SIG-M5 treated with dmso at 0.1 percent for 504 hours (cell line): Measurements from ENCODE around the gene GPATCH2L.

Experiments used
- DNase-seq: peaks from one replicate; lab custom pipeline; 2025; ENCODE audit not compliant: unreplicated experiment; lab: John Stamatoyannopoulos, UW

GPATCH2L gene

GRCh38 chr14:76195003-76195402 is 43.3 kb downstream of the GPATCH2L start:
- no peak for DNase-seq

GRCh38 chr14:76196980-76197695 is 45.4 kb downstream of the GPATCH2L start:
- DNase-seq, result no peak

GRCh38 chr14:76201162-76201561 is 49.4 kb downstream of the GPATCH2L start:
- no peak for DNase-seq

- no peak for DNase-seq
Measured at GRCh38 chr14:76203086-76204001, 51.6 kb downstream of the GPATCH2L start.

GRCh38 chr14:76204461-76205230 is 52.9 kb downstream of the GPATCH2L start:
- DNase-seq, result no peak

GRCh38 chr14:76205708-76206107 is 54.0 kb downstream of the GPATCH2L start:
- DNase-seq, result no peak

GRCh38 chr14:76208340-76208739 is 56.6 kb downstream of the GPATCH2L start:
- DNase-seq, result no peak

- DNase-seq, result no peak
Measured at GRCh38 chr14:76212242-76212641, 60.5 kb downstream of the GPATCH2L start.

GRCh38 chr14:76217179-76217578 is 65.5 kb downstream of the GPATCH2L start:
- no peak for DNase-seq

- DNase-seq, result no peak
Measured at GRCh38 chr14:76218662-76219061, 66.9 kb downstream of the GPATCH2L start.

- no peak for DNase-seq
Measured at GRCh38 chr14:76219873-76220272, 68.2 kb downstream of the GPATCH2L start.

GRCh38 chr14:76227450-76228050 is 75.8 kb downstream of the GPATCH2L start:
- peak; percentile 27 for DNase-seq

- DNase-seq, result no peak
Measured at GRCh38 chr14:76228138-76228537, 76.4 kb downstream of the GPATCH2L start.

GRCh38 chr14:76232800-76233199 is 81.1 kb downstream of the GPATCH2L start:
- DNase-seq, result no peak

- DNase-seq, result no peak
Measured at GRCh38 chr14:76235628-76236027, 83.9 kb downstream of the GPATCH2L start.

GRCh38 chr14:76236172-76237130 is 84.7 kb downstream of the GPATCH2L start:
- DNase-seq, result no peak

GRCh38 chr14:76237349-76237990 is 85.7 kb downstream of the GPATCH2L start:
- DNase-seq, result no peak

GRCh38 chr14:76245097-76245496 is 93.4 kb downstream of the GPATCH2L start:
- DNase-seq, result no peak

- no peak for DNase-seq
Measured at GRCh38 chr14:76250302-76250701, 98.6 kb downstream of the GPATCH2L start.
